ENCODE results near the gene SLC8B1.
A peak's percentile ranks its signal among the peaks of the same experiment; 100 is the strongest.

SLC8B1 gene

GRCh38 chr12:113334786-113335539 is at the start of gene SLC8B1:
TSS of gene SLC8B1 (minus strand) at chr12:113335109. CDS start at chr12:113332878, 2,231 bp downstream.
- no peak for DNase-seq

- no peak for DNase-seq
Measured at GRCh38 chr12:113382206-113382605, 47.3 kb upstream of the SLC8B1 start.

GRCh38 chr12:113381220-113381619 is 46.3 kb upstream of the SLC8B1 start:
- no peak for DNase-seq

GRCh38 chr12:113378291-113378690 is 43.4 kb upstream of the SLC8B1 start:
- no peak for DNase-seq

- no peak for DNase-seq
Measured at GRCh38 chr12:113374823-113375428, 40.0 kb upstream of the SLC8B1 start.

- no peak for DNase-seq
Measured at GRCh38 chr12:113373969-113374368, 39.1 kb upstream of the SLC8B1 start.

GRCh38 chr12:113373440-113373839 is 38.5 kb upstream of the SLC8B1 start:
- DNase-seq, result no peak

GRCh38 chr12:113372371-113372770 is 37.5 kb upstream of the SLC8B1 start:
- no peak for DNase-seq

GRCh38 chr12:113371808-113372207 is 36.9 kb upstream of the SLC8B1 start:
- DNase-seq, result no peak

- DNase-seq, result no peak
Measured at GRCh38 chr12:113370923-113371682, 36.2 kb upstream of the SLC8B1 start.

- DNase-seq, result no peak
Measured at GRCh38 chr12:113369391-113369985, 34.6 kb upstream of the SLC8B1 start.

GRCh38 chr12:113368331-113368730 is 33.4 kb upstream of the SLC8B1 start:
- no peak for DNase-seq

GRCh38 chr12:113366827-113367226 is 31.9 kb upstream of the SLC8B1 start:
- no peak for DNase-seq

- no peak for DNase-seq
Measured at GRCh38 chr12:113365639-113366395, 30.9 kb upstream of the SLC8B1 start.

- DNase-seq, result no peak
Measured at GRCh38 chr12:113364698-113365097, 29.8 kb upstream of the SLC8B1 start.

GRCh38 chr12:113361574-113362370 is 26.9 kb upstream of the SLC8B1 start:
- DNase-seq, result no peak

GRCh38 chr12:113359939-113360748 is 25.2 kb upstream of the SLC8B1 start:
- no peak for DNase-seq

GRCh38 chr12:113359133-113359938 is 24.4 kb upstream of the SLC8B1 start:
- DNase-seq, result no peak

- DNase-seq, result peak; percentile 33
Measured at GRCh38 chr12:113358381-113359132, 23.6 kb upstream of the SLC8B1 start, which contains the start of gene PLBD2. TSS of gene PLBD2 (plus strand) at chr12:113358587. CDS start at chr12:113358601, 14 bp downstream.

Data from NCI-H187 treated with DMSO at 0.1 percent for 48 hours (cell line).